Neural cell (in vitro differentiated cells): ENCODE data around the gene CTNNA1. TPM values are rescaled to one million over a fixed set of nuclear protein-coding genes. Genes with fewer than 3 reads are reported as not detected.

Experiments used
- H2AFZ ChIP-seq: fragments of 200-600, 300-800 bp; sonication (generic), shearing (Covaris generic); 2 replicates; pipeline ENCODE4 v1.6.0; 2014; ENCODE audit warnings: low read depth, mild to moderate bottlenecking, antibody characterized with exemption, low read length, moderate library complexity
- H3F3A ChIP-seq: fragments of 200-600 bp; shearing (Covaris generic); 2 replicates; pipeline ENCODE4 v1.6.1; 2016; ENCODE audit warnings: mild to moderate bottlenecking, moderate library complexity, mixed read lengths, antibody characterized with exemption, low read length; ENCODE audit not compliant: insufficient read depth, poor library complexity, severe bottlenecking
- H3K27ac ChIP-seq: fragments of 200-600, 300-800 bp; sonication (generic), shearing (Covaris generic); 2 replicates; pipeline ENCODE4 v1.5.1; 2014; ENCODE audit warnings: mild to moderate bottlenecking, low read length, moderate library complexity
- H3K27me3 ChIP-seq: fragments of 300-800, 200-600 bp; sonication (generic), shearing (Covaris generic); 2 replicates; pipeline ENCODE4 v1.6.0; 2014; ENCODE audit warnings: mild to moderate bottlenecking, low read depth, low read length, moderate library complexity; ENCODE audit not compliant: insufficient read depth
- H3K36me3 ChIP-seq: fragments of 300-800, 200-600 bp; sonication (generic), shearing (Covaris generic); 2 replicates; pipeline ENCODE4 v1.5.1; 2014; ENCODE audit warnings: mild to moderate bottlenecking, antibody characterized with exemption, low read length, moderate library complexity; ENCODE audit not compliant: insufficient read depth
- H3K4me2 ChIP-seq: fragments of 300-800, 200-600 bp; sonication (generic), shearing (Covaris generic); 2 replicates; pipeline ENCODE4 v1.6.0; 2014; ENCODE audit warnings: mild to moderate bottlenecking, low read length
- H3K4me3 ChIP-seq: fragments of 300-800, 200-600 bp; sonication (generic), shearing (Covaris generic); 2 replicates; pipeline ENCODE4 v1.5.1; 2014; ENCODE audit warnings: mild to moderate bottlenecking, low read length, moderate library complexity
- H3K79me2 ChIP-seq: fragments of 200-600 bp; shearing (Covaris generic); replicated peaks from 2 replicates; pipeline ENCODE4 v1.6.0; 2014; ENCODE audit warnings: mild to moderate bottlenecking, low read length, moderate library complexity; ENCODE audit not compliant: insufficient read depth
- H3K9ac ChIP-seq: fragments of 300-800, 200-600 bp; sonication (generic), shearing (Covaris generic); 2 replicates; pipeline ENCODE4 v1.6.1; 2016; ENCODE audit warnings: mild to moderate bottlenecking, low read length, mixed read lengths
- H3K9me2 ChIP-seq: fragments of 200-600 bp; shearing (Covaris generic); 2 replicates; pipeline ENCODE4 v1.6.1; 2016; ENCODE audit warnings: mild to moderate bottlenecking, low read length, mixed read lengths; ENCODE audit not compliant: insufficient read depth
- H3K9me3 ChIP-seq: fragments of 200-600, 300-800 bp; sonication (generic), shearing (Covaris generic); 2 replicates; pipeline ENCODE4 v1.6.1; 2016; ENCODE audit warnings: mild to moderate bottlenecking, mixed run types, low read length, moderate library complexity, mixed read lengths
- H4K20me1 ChIP-seq: fragments of 200-600 bp; shearing (Covaris generic); 2 replicates; pipeline ENCODE4 v1.6.1; 2016; ENCODE audit warnings: mild to moderate bottlenecking, mixed run types; ENCODE audit not compliant: insufficient read depth
- EP300 ChIP-seq: fragments of 450-650 bp; conservative IDR thresholded peaks from 2 replicates; pipeline ENCODE4 v1.6.1; 2014; ENCODE audit warnings: antibody characterized with exemption, mild to moderate bottlenecking, moderate library complexity; ENCODE audit not compliant: poor library complexity, severe bottlenecking
- EZH2 ChIP-seq: fragments of 200-600, 300-800 bp; shearing (Covaris generic), sonication (generic); IDR thresholded peaks from 2 replicates; pipeline ENCODE4 v1.6.1; 2014; ENCODE audit warnings: antibody characterized with exemption, low read length, borderline replicate concordance, mild to moderate bottlenecking; ENCODE audit not compliant: insufficient read depth, poor library complexity, severe bottlenecking
- MXI1 ChIP-seq: fragments of 450-650 bp; conservative IDR thresholded peaks from 2 replicates; pipeline ENCODE4 v1.6.1; 2014; ENCODE audit warnings: antibody characterized with exemption, mild to moderate bottlenecking; ENCODE audit not compliant: poor library complexity, severe bottlenecking
- POLR2AphosphoS5 ChIP-seq: IDR thresholded peaks from 2 replicates; pipeline ENCODE4 v1.6.1; 2012
- RAD21 ChIP-seq: fragments of 450-650 bp; conservative IDR thresholded peaks from 2 replicates; pipeline ENCODE4 v1.6.1; 2014; ENCODE audit warnings: antibody characterized with exemption, mild to moderate bottlenecking, moderate library complexity
- SMC3 ChIP-seq: fragments of 450-650 bp; conservative IDR thresholded peaks from 2 replicates; pipeline ENCODE4 v1.6.1; 2014; ENCODE audit warnings: antibody characterized with exemption, mild to moderate bottlenecking, moderate library complexity; ENCODE audit not compliant: poor library complexity
- TAF1 ChIP-seq: IDR thresholded peaks from 2 replicates; pipeline ENCODE4 v1.6.1; 2012; ENCODE audit warnings: low read depth
- polyA plus RNA-seq: library from polyadenylated mRNA; depleted of rRNA; stranded (reverse); fragments of >200 nt; gene quantifications from 2 replicates; pipeline ENCODE4 v1.2.3, GENCODE V29; 2014
- TF ChIP-seq, protein P1 (sequence below): fragments of 450-650 bp; IDR thresholded peaks from 2 replicates; pipeline ENCODE4 v1.5.1; 2014; ENCODE audit warnings: antibody characterized with exemption, mild to moderate bottlenecking, moderate library complexity; ENCODE audit not compliant: poor library complexity, severe bottlenecking
- TF ChIP-seq, protein P2 (sequence below): IDR thresholded peaks from 2 replicates; pipeline ENCODE4 v1.6.1; 2012; ENCODE audit warnings: borderline replicate concordance

The CTNNA1 gene
- polyA plus RNA-seq, 1 donor from 2014 or later: 87.9 TPM

DNA sequence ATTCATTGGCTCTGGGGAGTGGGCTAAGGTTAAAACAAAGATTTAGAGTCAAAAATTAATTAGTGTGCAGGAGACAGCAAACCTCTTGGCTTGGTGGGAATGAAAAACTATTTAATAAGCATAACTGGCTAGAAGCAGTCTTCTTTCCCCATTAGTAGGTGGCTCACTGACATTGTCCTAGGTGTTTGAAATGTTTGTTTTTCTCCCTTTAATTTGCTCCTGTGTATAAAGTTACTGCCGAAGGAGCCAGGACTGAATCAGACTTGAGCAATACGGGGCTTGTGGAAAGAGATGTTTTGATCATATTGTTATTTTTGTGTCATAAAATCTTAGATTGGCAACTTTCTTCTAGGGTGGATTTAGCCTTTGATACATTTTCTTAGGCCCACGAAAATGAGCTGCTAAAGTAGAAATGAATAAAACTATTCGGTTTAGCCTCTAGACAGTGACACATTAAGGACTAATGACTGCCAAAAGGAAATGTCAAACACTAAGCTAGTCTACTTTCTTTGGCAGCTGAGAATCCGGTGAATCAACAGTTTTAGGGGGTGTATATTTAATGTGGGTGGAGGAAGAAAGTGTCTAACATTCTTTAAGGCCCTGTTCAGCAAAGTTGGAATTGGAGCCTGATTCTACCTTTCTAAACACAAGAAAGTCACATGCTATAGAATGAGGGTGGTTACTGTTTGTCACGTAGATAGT, 91.7 kb downstream of the CTNNA1 start:
- Histone ChIP-seq H3K27me3 (no peaks in the 10 kb centered on the region), H3K79me2 (peaks cover 8% of the 10 kb centered on the region), H3K36me3 (no peaks in the 10 kb centered on the region), H3K9ac (no peak overlapping the region), H3K9me3 (no peaks in the 10 kb centered on the region), H3K4me3 (no peak overlapping the region), H2AFZ (no peak overlapping the region), H3K4me2 (no peak overlapping the region), H3K9me2 (no peaks in the 10 kb centered on the region), H3F3A (no peaks in the 10 kb centered on the region), H3K27ac (no peak overlapping the region), H4K20me1 (no peaks in the 10 kb centered on the region)
- TF ChIP-seq MXI1 (no peak), SMC3 (no peak), EZH2 (no peak), TAF1 (no peak), POLR2AphosphoS5 (no peak), RAD21 (no peak), EP300 (no peak)
- TF ChIP-seq, protein P1, sequence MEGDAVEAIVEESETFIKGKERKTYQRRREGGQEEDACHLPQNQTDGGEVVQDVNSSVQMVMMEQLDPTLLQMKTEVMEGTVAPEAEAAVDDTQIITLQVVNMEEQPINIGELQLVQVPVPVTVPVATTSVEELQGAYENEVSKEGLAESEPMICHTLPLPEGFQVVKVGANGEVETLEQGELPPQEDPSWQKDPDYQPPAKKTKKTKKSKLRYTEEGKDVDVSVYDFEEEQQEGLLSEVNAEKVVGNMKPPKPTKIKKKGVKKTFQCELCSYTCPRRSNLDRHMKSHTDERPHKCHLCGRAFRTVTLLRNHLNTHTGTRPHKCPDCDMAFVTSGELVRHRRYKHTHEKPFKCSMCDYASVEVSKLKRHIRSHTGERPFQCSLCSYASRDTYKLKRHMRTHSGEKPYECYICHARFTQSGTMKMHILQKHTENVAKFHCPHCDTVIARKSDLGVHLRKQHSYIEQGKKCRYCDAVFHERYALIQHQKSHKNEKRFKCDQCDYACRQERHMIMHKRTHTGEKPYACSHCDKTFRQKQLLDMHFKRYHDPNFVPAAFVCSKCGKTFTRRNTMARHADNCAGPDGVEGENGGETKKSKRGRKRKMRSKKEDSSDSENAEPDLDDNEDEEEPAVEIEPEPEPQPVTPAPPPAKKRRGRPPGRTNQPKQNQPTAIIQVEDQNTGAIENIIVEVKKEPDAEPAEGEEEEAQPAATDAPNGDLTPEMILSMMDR: no peak
- TF ChIP-seq, protein P2, sequence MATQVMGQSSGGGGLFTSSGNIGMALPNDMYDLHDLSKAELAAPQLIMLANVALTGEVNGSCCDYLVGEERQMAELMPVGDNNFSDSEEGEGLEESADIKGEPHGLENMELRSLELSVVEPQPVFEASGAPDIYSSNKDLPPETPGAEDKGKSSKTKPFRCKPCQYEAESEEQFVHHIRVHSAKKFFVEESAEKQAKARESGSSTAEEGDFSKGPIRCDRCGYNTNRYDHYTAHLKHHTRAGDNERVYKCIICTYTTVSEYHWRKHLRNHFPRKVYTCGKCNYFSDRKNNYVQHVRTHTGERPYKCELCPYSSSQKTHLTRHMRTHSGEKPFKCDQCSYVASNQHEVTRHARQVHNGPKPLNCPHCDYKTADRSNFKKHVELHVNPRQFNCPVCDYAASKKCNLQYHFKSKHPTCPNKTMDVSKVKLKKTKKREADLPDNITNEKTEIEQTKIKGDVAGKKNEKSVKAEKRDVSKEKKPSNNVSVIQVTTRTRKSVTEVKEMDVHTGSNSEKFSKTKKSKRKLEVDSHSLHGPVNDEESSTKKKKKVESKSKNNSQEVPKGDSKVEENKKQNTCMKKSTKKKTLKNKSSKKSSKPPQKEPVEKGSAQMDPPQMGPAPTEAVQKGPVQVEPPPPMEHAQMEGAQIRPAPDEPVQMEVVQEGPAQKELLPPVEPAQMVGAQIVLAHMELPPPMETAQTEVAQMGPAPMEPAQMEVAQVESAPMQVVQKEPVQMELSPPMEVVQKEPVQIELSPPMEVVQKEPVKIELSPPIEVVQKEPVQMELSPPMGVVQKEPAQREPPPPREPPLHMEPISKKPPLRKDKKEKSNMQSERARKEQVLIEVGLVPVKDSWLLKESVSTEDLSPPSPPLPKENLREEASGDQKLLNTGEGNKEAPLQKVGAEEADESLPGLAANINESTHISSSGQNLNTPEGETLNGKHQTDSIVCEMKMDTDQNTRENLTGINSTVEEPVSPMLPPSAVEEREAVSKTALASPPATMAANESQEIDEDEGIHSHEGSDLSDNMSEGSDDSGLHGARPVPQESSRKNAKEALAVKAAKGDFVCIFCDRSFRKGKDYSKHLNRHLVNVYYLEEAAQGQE: no peak

DNA sequence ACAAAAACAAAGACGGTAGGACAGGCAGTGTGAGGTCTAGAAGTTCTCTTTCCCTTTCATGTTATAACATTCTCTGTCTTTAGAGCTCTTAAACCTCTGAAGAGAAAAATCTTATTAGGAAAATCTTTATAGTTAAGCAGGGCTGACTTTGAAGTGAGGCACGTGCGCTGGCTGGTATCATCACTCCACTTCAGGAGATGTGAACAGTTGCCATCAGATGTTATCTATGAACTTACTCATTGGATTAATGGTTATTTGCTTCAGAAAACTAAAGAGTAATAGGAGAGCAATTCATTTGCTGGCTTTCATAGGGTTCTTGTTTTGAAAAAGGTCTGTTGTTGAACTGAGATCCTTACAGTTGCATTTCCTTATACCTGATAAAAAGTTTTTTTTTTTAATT, 96.2 kb downstream of the CTNNA1 start:
- no peaks in the 10 kb centered on the region for H4K20me1 ChIP-seq
- H3K4me2 ChIP-seq: no peak overlapping the region
- no peak overlapping the region for H2AFZ ChIP-seq
- no peak overlapping the region for H3K9ac ChIP-seq
- no peak for TF ChIP-seq MXI1
- TF ChIP-seq TAF1: no peak
- no peak for TF ChIP-seq POLR2AphosphoS5
- no peak for TF ChIP-seq SMC3
- no peak for TF ChIP-seq RAD21
- TF ChIP-seq, protein P2: no peak
- no peak for TF ChIP-seq EZH2
- TF ChIP-seq, protein P1: no peak
- no peak for TF ChIP-seq EP300
- no peaks in the 10 kb centered on the region for H3K27me3 ChIP-seq
- no peak overlapping the region for H3K27ac ChIP-seq
- H3K9me2 ChIP-seq: no peaks in the 10 kb centered on the region
- no peaks in the 10 kb centered on the region for H3K9me3 ChIP-seq
- no peaks in the 10 kb centered on the region for H3F3A ChIP-seq
- H3K79me2 ChIP-seq: peaks cover 4% of the 10 kb centered on the region
- no peaks in the 10 kb centered on the region for H3K36me3 ChIP-seq
- no peak overlapping the region for H3K4me3 ChIP-seq
